ENCODE data around the gene ASF1B. TPM values are rescaled to one million over a fixed set of nuclear protein-coding genes. Genes with fewer than 3 reads are reported as not detected.

Gene ASF1B
- total RNA-seq, 2 experiments from 2014 or later = 143 to 202 TPM

GRCh38 chr19:14122924-14123323 is 13.5 kb downstream of the ASF1B start:
- no peaks in the 10 kb centered on the region for H3K9me3 ChIP-seq (ENCODE audit: low read length)
- intact Hi-C loops (cut with micrococcal nuclease; ENCODE audit: unreplicated experiment) = no loop called here
- POLR2A ChIA-PET = interaction anchor here (0.6 kb wide), 1 partner anchor 9 kb away, joined by 3 read pairs; no protein-coding TSS in a partner anchor
- no peak overlapping the region for H3K4me3 ChIP-seq (ENCODE audit: low read depth, low read length, poor library complexity, severe bottlenecking)
- peaks cover 66% of the 10 kb centered on the region for H3K36me3 ChIP-seq (ENCODE audit: insufficient read depth, low read length)
- DNase-seq (ENCODE audit: low spot score) = no peak
- BruUV-seq (replicated peaks) = no TSS peak
- H3K9me2 ChIP-seq (ENCODE audit: insufficient read depth, low read length) = no peaks in the 10 kb centered on the region
- H3K4me2 ChIP-seq (ENCODE audit: low read length) = no peak overlapping the region
- CTCF ChIA-PET (ENCODE audit: unreplicated experiment) = no interaction called here
- peaks cover 15% of the 10 kb centered on the region for H3K4me1 ChIP-seq (ENCODE audit: insufficient read depth, low read length, poor library complexity, severe bottlenecking)
- no peaks in the 10 kb centered on the region for H3K79me2 ChIP-seq (ENCODE audit: insufficient read depth, low read depth, low read length)
- H4K20me1 ChIP-seq (ENCODE audit: insufficient read depth, low read length) = no peaks in the 10 kb centered on the region
- H3K27ac ChIP-seq (ENCODE audit: low read depth, low read length, poor library complexity, severe bottlenecking) = no peak overlapping the region
- H2AFZ ChIP-seq (ENCODE audit: low read length) = no peak overlapping the region
- TF ChIP-seq EZH2phosphoT487 (IDR thresholded peaks at IDR 0.05; ENCODE audit: borderline replicate concordance, low read depth, low read length) = no peak

- H3K9me3 ChIP-seq (ENCODE audit: low read length) = no peaks in the 10 kb centered on the region
- ChIA-PET CTCF (ENCODE audit: unreplicated experiment) (no interaction called here), POLR2A (no interaction called here)
- no peak overlapping the region for H3K4me3 ChIP-seq (ENCODE audit: low read depth, low read length, poor library complexity, severe bottlenecking)
- H3K4me2 ChIP-seq (ENCODE audit: low read length) = no peak overlapping the region
- no peaks in the 10 kb centered on the region for H4K20me1 ChIP-seq (ENCODE audit: insufficient read depth, low read length)
- H3K27ac ChIP-seq (ENCODE audit: low read depth, low read length, poor library complexity, severe bottlenecking) = no peak overlapping the region
- no TSS peak for BruUV-seq (replicated peaks)
- peaks cover 21% of the 10 kb centered on the region for H3K4me1 ChIP-seq (ENCODE audit: insufficient read depth, low read length, poor library complexity, severe bottlenecking)
- no peak overlapping the region for H2AFZ ChIP-seq (ENCODE audit: low read length)
- no peaks in the 10 kb centered on the region; the same call in 1 of the 2 replicates for H3K79me2 ChIP-seq (ENCODE audit: insufficient read depth, low read depth, low read length)
- no peak for TF ChIP-seq EZH2phosphoT487 (IDR thresholded peaks at IDR 0.05; ENCODE audit: borderline replicate concordance, low read depth, low read length)
- no peak for TF ChIP-seq CTCF (conservative IDR thresholded peaks at IDR 0.05; ENCODE audit: low read length)
- intact Hi-C loops (cut with micrococcal nuclease; ENCODE audit: unreplicated experiment) = no loop called here
- peaks cover 41% of the 10 kb centered on the region for H3K36me3 ChIP-seq (ENCODE audit: insufficient read depth, low read length)
- DNase-seq (ENCODE audit: low spot score) = no peak
- H3K9me2 ChIP-seq (ENCODE audit: insufficient read depth, low read length) = no peaks in the 10 kb centered on the region
Observed at GRCh38 chr19:14120497-14120780, 15.9 kb downstream of the ASF1B start.

GRCh38 chr19:14119644-14120496 is 16.5 kb downstream of the ASF1B start:
- Histone ChIP-seq H3K79me2 (ENCODE audit: insufficient read depth, low read depth, low read length) (no peaks in the 10 kb centered on the region; the same call in 1 of the 2 replicates), H3K27ac (ENCODE audit: low read depth, low read length, poor library complexity, severe bottlenecking) (no peak overlapping the region), H3K36me3 (ENCODE audit: insufficient read depth, low read length) (peaks cover 35% of the 10 kb centered on the region), H3K9me3 (ENCODE audit: low read length) (no peaks in the 10 kb centered on the region), H4K20me1 (ENCODE audit: insufficient read depth, low read length) (no peaks in the 10 kb centered on the region), H3K4me2 (ENCODE audit: low read length) (no peak overlapping the region), H2AFZ (ENCODE audit: low read length) (no peak overlapping the region), H3K9me2 (ENCODE audit: insufficient read depth, low read length) (no peaks in the 10 kb centered on the region), H3K4me1 (ENCODE audit: insufficient read depth, low read length, poor library complexity, severe bottlenecking) (peaks cover 26% of the 10 kb centered on the region), H3K4me3 (ENCODE audit: low read depth, low read length, poor library complexity, severe bottlenecking) (no peak overlapping the region)
- intact Hi-C loops (cut with micrococcal nuclease; ENCODE audit: unreplicated experiment) = no loop called here
- TSS peak; percentile 66 for BruUV-seq (replicated peaks)
- no peak for DNase-seq (ENCODE audit: low spot score)
- CTCF ChIA-PET (ENCODE audit: unreplicated experiment) = no interaction called here
- TF ChIP-seq CTCF (conservative IDR thresholded peaks at IDR 0.05; ENCODE audit: low read length) (no peak), EZH2phosphoT487 (IDR thresholded peaks at IDR 0.05; ENCODE audit: borderline replicate concordance, low read depth, low read length) (no peak)
- POLR2A ChIA-PET = no interaction called here
